HG03521 (cell line): ENCODE data around the gene C3orf80.
"Not testable (repeated sequence)": the region's sequence is repeated elsewhere in the genome, so short reads cannot be mapped to it uniquely, and the experiment has no call there.

Experiments
- ATAC-seq: cut with Tn5 transposase; IDR thresholded peaks from one replicate; pipeline ENCODE4 v1.9.1; 2021; ENCODE audit warnings: mild to moderate bottlenecking, moderate library complexity; ENCODE audit not compliant: unreplicated experiment

The C3orf80 gene

GRCh38 chr3:160225176-160226025 is at the start of gene C3orf80:
Gene C3orf80, plus strand, starts transcription at chr3:160225422. Its CDS starts 214 bp downstream, at chr3:160225636.
- ATAC-seq: peak; percentile 82

GRCh38 chr3:160176923-160177322 is 48.3 kb upstream of the C3orf80 start:
- no peak for ATAC-seq

GRCh38 chr3:160178661-160179060 is 46.6 kb upstream of the C3orf80 start:
- not testable (repeated sequence) for ATAC-seq

GRCh38 chr3:160179403-160179802 is 45.8 kb upstream of the C3orf80 start:
- ATAC-seq: not testable (repeated sequence)

GRCh38 chr3:160179906-160180305 is 45.3 kb upstream of the C3orf80 start:
- no peak for ATAC-seq

GRCh38 chr3:160180581-160181216 is 44.5 kb upstream of the C3orf80 start:
- no peak for ATAC-seq

- no peak for ATAC-seq
Observed at GRCh38 chr3:160183345-160184076, 41.7 kb upstream of the C3orf80 start.

- ATAC-seq: no peak
Observed at GRCh38 chr3:160184655-160185054, 40.6 kb upstream of the C3orf80 start.

- no peak for ATAC-seq
Observed at GRCh38 chr3:160185751-160186150, 39.5 kb upstream of the C3orf80 start.

- ATAC-seq: no peak
Observed at GRCh38 chr3:160187288-160187687, 37.9 kb upstream of the C3orf80 start.

GRCh38 chr3:160192310-160193029 is 32.8 kb upstream of the C3orf80 start:
- no peak for ATAC-seq

- no peak for ATAC-seq
Observed at GRCh38 chr3:160193644-160194192, 31.5 kb upstream of the C3orf80 start.

GRCh38 chr3:160194438-160194837 is 30.8 kb upstream of the C3orf80 start:
- ATAC-seq: no peak

GRCh38 chr3:160195106-160195505 is 30.1 kb upstream of the C3orf80 start:
- ATAC-seq: no peak

- ATAC-seq: no peak
Observed at GRCh38 chr3:160196511-160197104, 28.6 kb upstream of the C3orf80 start.

- ATAC-seq: no peak
Observed at GRCh38 chr3:160199108-160199507, 26.1 kb upstream of the C3orf80 start.

- no peak for ATAC-seq
Observed at GRCh38 chr3:160200353-160200752, 24.9 kb upstream of the C3orf80 start.

GRCh38 chr3:160204396-160205011 is 20.7 kb upstream of the C3orf80 start:
- not testable (repeated sequence) for ATAC-seq

- ATAC-seq: no peak
Observed at GRCh38 chr3:160205606-160206005, 19.6 kb upstream of the C3orf80 start.

- ATAC-seq: no peak
Observed at GRCh38 chr3:160210341-160210740, 14.9 kb upstream of the C3orf80 start.
